Omental fat pad (tissue), 4 donors: ENCODE measurements around the gene HOXD8. TPM values are rescaled to one million over a fixed set of nuclear protein-coding genes. Genes with fewer than 3 reads are reported as not detected.

Source experiments
- ATAC-seq: fragments of 150-250 bp; one replicate; pipeline ENCODE4 v1.9.1; 2016; ENCODE audit warnings: mild to moderate bottlenecking, moderate library complexity; ENCODE audit not compliant: low FRiP score
- DNase-seq: peaks from one replicate; pipeline ENCODE4 v3.0.0-alpha.2; 2019; ENCODE audit warnings: low spot score
- CTCF ChIP-seq, 3 donors: fragments of 450-650 bp; IDR thresholded peaks; one replicate each; pipeline ENCODE4 v1.5.1; 2016 to 2017; ENCODE audit warnings: antibody characterized with exemption in 3 of 3, mild to moderate bottlenecking in 3 of 3, moderate library complexity in 2 of 3
- total RNA-seq, 4 donors: library from RNA; depleted of rRNA; stranded (reverse); fragments of >200 nt; gene quantifications; one replicate each; pipeline ENCODE4 v1.1.0, GENCODE V29; 2016

HOXD8 gene
- total RNA-seq, 4 donors from 2014 or later: 3.7 to 24.6 (median 7.6) TPM

- no peak for DNase-seq
- no peak for TF ChIP-seq CTCF (IDR thresholded peaks at IDR 0.05)
- no peak for ATAC-seq
Observed at GRCh38 chr2:176099728-176100546, 29.6 kb upstream of the HOXD8 start, which contains the start of gene HOXD12. Gene HOXD12 (plus strand): TSS chr2:176099795. CDS start chr2:176099802, 7 bp downstream.

GRCh38 chr2:176100547-176101140, 28.9 kb upstream of the HOXD8 start:
- TF ChIP-seq CTCF (IDR thresholded peaks at IDR 0.05): no peak
- no peak for DNase-seq
- ATAC-seq: no peak

GRCh38 chr2:176101216-176101830, 28.2 kb upstream of the HOXD8 start:
- no peak for TF ChIP-seq CTCF (IDR thresholded peaks at IDR 0.05)
- no peak for DNase-seq
- ATAC-seq: no peak

GRCh38 chr2:176101842-176102241, 27.7 kb upstream of the HOXD8 start:
- DNase-seq: no peak
- no peak for TF ChIP-seq CTCF (IDR thresholded peaks at IDR 0.05)

GRCh38 chr2:176102309-176102866, 27.1 kb upstream of the HOXD8 start:
- TF ChIP-seq CTCF (IDR thresholded peaks at IDR 0.05): no peak
- DNase-seq (no peak), ATAC-seq (no peak)

More at GRCh38 chr2:176101842-176102241, 27.7 kb upstream of the HOXD8 start:
- no peak for ATAC-seq

- no peak for TF ChIP-seq CTCF (IDR thresholded peaks at IDR 0.05)
- ATAC-seq: no peak
- no peak for DNase-seq
Observed at GRCh38 chr2:176103194-176103593, 26.3 kb upstream of the HOXD8 start.
